Measurements from ENCODE around the gene RBPJL.

DNA sequence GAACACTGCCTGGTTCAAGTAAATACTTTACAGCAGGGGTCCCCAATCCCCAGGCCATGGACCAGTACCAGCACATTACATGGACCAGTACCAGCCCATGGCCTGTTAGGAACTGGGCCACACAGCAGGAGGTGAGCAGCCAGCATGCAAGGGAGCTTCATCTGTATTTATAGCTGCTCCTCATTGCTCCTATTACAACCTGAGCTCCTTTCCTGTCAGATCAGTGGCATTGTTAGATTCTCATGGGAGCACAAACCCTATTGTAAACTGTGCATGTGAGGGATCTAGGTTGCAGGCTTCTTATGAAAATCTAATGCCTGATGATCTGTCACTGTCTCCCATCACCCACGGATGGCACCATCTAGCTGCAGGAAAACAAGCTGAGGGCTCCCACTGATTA lies 12.0 kb upstream of the RBPJL start:
- TF ChIP-seq, protein P1, sequence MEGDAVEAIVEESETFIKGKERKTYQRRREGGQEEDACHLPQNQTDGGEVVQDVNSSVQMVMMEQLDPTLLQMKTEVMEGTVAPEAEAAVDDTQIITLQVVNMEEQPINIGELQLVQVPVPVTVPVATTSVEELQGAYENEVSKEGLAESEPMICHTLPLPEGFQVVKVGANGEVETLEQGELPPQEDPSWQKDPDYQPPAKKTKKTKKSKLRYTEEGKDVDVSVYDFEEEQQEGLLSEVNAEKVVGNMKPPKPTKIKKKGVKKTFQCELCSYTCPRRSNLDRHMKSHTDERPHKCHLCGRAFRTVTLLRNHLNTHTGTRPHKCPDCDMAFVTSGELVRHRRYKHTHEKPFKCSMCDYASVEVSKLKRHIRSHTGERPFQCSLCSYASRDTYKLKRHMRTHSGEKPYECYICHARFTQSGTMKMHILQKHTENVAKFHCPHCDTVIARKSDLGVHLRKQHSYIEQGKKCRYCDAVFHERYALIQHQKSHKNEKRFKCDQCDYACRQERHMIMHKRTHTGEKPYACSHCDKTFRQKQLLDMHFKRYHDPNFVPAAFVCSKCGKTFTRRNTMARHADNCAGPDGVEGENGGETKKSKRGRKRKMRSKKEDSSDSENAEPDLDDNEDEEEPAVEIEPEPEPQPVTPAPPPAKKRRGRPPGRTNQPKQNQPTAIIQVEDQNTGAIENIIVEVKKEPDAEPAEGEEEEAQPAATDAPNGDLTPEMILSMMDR (IDR thresholded peaks at IDR 0.05; ENCODE audit: low read length): no peak
- no peak for TF ChIP-seq EZH2phosphoT487 (IDR thresholded peaks at IDR 0.05; ENCODE audit: low read length)
- no peak for TF ChIP-seq EZH2 (optimal IDR thresholded peaks at IDR 0.05; ENCODE audit: low read depth, low read length)

Measured in MM.1S (cell line).